NCI-H446 (cell line): ENCODE results near the gene SSC5D.

Source experiments
- DNase-seq, 2 experiments: peaks; one replicate each; lab custom pipeline; 2025; lab: John Stamatoyannopoulos, UW

Gene SSC5D

DNA sequence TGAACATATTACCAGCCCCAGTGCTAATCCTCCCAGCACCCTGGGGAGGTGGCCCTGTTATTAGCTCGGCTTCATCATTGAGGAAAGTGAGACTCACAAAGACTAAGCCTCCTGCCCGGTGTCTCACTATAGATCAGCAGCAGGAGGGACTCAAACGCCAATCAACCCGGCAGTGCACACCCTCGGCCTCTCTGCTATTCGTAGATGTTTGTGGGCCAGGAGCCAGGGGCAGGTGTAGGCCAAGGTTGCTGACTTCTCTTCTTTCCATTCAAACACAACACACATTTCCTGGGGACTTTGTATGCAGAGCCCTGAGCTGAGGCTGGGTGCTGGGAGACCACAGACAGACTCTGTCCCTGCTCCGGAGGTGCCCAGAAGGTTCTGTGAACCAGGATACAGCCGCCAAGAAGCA lies 66.5 kb downstream of the SSC5D start:
- no peak for DNase-seq

DNA sequence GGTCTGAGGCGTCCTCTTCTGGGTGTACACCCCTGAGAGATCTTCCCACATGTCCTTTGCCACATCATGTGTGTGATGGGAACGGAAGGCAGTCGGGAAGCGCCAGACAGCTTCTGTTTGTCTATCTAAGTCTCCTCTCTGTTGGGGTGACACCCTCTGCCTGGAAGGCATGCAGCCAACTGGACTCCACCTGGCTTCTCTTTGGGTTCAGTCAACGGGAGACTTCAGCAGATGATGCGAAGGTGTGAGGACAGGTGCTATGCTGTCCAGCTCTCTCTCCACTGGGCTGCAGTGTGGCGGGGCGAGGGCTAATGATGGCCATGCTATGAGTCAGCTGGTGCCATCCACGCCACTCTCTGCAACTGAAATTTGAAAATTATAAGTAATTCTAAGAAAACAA lies 71.4 kb downstream of the SSC5D start:
- no peak for DNase-seq

DNA sequence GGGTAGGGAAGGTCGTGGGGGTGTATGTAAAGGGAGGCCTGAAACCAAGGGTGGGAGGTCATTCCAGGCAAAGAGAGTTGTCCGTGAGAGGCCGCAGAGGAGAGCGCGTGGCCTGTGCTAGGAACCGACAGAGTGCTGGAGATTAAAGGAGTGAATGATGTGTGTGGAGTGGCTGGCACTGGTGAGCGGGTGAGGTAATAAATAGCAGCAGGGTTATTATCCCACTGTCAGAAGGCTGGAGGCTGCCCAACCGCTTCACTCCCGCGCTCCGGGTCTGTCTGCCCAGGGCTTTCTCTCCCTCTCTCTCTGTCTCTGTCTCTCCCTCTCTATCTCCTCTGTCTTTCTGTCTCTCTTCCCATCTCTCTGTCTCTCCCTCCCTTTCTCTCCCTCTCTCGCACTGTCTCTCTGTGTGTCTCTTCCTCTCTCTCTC lies 75.0 kb downstream of the SSC5D start:
- peak; percentile 14 to 72 for DNase-seq

DNA sequence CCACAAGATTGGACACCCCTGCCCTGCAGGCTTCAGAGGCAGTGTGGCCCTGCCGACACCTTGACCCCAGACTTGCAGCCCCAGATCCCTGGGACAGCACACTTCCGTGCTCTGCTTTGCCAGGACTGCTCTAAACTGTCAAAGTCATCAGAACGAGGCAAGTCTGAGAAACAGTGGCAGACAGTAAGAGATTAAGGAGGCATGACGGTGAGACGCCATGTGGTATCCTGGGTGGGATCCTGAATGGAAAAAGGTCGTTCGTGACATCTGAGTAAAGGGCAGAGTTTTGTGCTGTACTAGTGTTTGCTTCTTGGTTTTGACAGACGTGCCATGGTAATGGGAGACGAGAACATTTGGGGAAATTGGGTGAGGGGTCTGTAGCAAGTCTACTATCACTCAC lies 78.6 kb downstream of the SSC5D start:
- no peak for DNase-seq

DNA sequence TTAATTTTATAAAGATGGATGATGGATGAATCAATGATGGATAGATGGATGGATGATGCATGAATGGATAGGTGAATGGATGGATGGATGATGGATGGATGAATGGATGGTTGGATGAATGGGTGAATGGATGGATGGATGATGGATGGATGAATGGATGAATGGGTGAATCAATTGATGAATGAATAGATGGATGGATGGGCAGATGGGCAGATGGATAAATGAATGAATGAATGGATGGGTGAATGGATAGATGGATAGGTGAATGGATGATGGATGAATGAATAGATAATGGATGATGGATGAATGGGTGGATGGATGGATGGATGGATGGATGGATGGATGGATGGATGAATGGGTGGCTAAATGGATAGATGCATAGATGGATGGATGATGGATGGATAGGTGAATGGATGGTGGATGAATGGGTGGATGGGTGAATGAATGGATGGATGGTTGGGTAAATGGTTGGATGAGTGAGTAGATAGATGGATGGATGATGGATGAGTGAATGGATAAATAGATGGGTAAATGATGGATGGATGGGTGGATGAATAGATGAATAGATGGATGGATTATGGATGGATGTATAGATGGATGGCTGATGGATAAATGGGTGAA lies 79.6 kb downstream of the SSC5D start:
- no peak for DNase-seq
